Transverse colon (tissue), 4 donors: ENCODE results near the gene NEURL1.

Experiments
- EP300 ChIP-seq: sonication (generic); formaldehyde crosslinking; IDR thresholded peaks from one replicate; pipeline ENCODE4 v1.6.1; 2017; ENCODE audit warnings: antibody characterized with exemption, low read depth
- POLR2A ChIP-seq: fragments of 450-650 bp; IDR thresholded peaks from one replicate; pipeline ENCODE4 v1.6.1; 2016; ENCODE audit warnings: antibody characterized with exemption, mild to moderate bottlenecking, moderate library complexity
- POLR2AphosphoS5 ChIP-seq, 3 donors: sonication (generic); formaldehyde crosslinking; IDR thresholded peaks; one replicate each; pipeline ENCODE4 v1.6.1; 2016; ENCODE audit warnings: antibody characterized with exemption in 3 of 3
- TF ChIP-seq, protein P1 (sequence below), 5 experiments: fragments of 200-600 bp in 3 of 5; fragments of 450-650 bp in 2 of 5; sonication (generic) in 3 of 5; IDR thresholded peaks; 1 replicate in 2 of 5; 2 replicates in 3 of 5; pipeline ENCODE4 v1.5.1; 2016 to 2017; ENCODE audit warnings: antibody characterized with exemption in 5 of 5, inconsistent platforms in 3 of 5, mild to moderate bottlenecking in 2 of 5, moderate library complexity in 1 of 5

DNA sequence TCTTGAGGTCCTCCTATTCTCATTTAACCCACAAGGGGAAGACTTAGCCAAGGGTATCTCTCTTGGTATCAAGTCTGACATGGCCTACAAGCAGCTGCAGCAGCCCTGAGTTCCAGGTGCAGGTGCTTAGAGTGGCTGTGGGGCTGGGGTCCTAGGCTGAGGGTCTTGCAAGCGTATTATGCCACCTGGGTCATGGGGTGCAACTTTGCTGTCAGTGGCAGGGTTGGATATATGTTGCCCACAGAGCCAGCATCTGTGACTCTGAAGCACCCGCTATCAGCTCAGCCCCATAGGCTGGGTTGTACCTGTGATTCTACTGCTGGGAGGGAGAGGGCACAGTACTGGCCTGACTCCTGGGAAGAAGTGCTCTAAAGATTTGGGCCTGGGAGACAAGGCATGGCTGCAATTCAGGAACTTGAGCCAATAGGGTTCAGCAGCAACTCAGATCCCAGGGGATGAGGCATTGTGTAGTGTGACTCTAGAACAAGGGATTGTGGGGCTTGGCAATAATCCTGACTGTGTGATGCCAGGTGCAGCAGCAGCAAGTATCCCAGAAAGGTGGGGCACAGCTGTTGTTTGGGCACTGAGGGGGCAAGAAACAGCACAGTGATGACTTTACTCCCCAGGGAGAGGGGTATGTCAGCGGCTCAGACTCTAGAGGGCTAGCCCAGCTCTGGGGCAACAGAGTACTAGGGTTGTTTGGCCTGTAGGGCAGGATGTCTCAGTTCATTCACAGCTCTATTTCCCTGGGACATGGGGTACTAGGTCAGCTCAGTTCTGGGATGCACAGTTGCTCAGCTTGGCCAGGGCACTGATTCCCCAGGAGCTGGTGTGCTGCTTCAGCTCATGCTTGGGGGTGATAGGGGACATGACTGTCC, 41.4 kb downstream of the NEURL1 start:
- TF ChIP-seq, protein P1, sequence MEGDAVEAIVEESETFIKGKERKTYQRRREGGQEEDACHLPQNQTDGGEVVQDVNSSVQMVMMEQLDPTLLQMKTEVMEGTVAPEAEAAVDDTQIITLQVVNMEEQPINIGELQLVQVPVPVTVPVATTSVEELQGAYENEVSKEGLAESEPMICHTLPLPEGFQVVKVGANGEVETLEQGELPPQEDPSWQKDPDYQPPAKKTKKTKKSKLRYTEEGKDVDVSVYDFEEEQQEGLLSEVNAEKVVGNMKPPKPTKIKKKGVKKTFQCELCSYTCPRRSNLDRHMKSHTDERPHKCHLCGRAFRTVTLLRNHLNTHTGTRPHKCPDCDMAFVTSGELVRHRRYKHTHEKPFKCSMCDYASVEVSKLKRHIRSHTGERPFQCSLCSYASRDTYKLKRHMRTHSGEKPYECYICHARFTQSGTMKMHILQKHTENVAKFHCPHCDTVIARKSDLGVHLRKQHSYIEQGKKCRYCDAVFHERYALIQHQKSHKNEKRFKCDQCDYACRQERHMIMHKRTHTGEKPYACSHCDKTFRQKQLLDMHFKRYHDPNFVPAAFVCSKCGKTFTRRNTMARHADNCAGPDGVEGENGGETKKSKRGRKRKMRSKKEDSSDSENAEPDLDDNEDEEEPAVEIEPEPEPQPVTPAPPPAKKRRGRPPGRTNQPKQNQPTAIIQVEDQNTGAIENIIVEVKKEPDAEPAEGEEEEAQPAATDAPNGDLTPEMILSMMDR (IDR thresholded peaks at IDR 0.05), result no peak
- TF ChIP-seq POLR2A (no peak), EP300 (no peak), POLR2AphosphoS5 (IDR thresholded peaks at IDR 0.05) (no peak)
